GM19372 (cell line): ENCODE data around the gene SLC44A3.

Source experiments
- ATAC-seq: cut with Tn5 transposase; IDR thresholded peaks from one replicate; pipeline ENCODE4 v1.9.1; 2021; ENCODE audit warnings: mild to moderate bottlenecking, low read depth, moderate library complexity; ENCODE audit not compliant: unreplicated experiment

Gene SLC44A3

DNA sequence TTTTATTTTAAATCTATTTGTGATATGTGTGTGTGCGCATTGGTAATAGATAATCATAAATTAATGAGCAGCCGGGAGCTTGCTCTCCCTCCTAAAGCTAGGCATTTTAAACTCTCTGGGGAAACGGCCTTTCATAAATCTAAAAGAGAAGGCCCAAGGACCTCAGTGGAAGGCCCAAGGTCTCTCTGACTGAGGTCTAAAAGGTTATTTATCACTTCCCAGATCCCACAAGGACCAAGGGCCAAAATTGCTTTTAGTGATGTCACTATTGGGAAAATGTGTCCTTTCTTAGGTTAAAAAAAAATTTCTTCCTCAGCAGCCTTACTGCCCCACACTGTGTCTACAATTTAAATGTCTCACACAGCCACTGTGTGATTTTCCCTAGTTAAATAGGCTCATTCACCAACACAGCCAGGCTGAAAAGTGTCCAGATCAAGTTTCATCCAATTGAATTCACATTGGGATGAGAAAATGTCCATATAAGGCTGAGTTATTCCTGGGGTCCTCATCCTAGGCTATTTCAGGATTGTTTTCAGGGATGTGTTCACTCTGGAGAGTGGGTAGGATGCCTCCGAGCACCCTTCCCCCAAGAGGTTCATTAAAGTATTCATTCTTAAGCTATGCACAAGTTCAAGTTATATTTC, 46.1 kb downstream of the SLC44A3 start:
- no peak for ATAC-seq

DNA sequence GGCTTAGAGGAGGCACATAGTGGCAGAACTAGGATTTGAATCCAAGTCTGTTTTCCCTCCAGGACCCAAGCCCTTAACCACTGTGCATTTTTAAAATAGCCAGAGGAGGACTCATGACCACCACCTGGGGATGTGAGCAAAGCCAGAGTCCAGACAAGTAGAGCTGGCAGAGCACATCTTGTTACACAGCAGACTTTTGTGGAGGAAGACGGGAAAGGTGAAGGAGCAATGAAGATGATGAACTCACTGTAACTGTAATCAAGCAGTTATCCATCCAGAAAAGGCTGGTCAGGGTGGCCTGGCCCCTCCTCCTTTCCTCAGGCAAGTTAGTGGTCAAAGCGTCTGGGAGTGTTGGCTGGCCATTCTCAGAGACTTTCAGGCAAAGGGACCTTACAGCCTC, 50.9 kb downstream of the SLC44A3 start:
- no peak for ATAC-seq

DNA sequence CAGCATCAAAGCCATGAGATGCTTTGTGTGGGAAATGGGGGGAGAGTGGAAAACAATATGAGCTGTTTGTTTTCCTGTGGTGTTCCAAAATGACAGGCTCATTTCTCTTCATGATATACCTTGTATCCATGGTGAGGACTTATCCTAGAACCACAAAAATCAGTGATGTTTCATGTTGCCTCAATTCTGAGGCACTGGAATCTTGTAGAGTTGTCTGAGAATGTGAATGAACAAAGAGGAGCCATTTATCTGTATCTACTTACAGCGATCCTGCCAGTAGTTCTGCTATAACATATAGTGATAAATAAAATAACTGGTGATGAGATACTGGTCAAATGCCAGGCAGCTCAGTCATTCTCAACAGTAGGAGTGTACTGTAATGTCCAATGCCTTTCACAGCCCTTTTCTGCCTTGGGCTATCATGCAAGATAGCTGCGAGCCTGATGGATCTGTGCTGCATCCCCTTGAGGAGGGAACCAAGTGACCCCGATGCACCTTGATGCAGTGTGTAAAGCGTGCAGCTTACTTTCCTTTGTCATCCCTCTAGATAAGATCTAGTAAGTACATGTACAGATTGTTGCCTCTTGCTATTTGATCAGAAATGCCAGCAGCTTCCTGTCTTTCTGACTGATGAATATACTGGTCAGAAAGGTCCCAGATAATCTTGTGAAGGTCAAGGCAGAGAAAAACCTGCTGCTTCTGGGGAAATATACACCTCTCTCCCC, 52.8 kb downstream of the SLC44A3 start:
- no peak for ATAC-seq

GRCh38 chr1:94873520-94874351, 53.6 kb downstream of the SLC44A3 start:
- peak; percentile 62 for ATAC-seq

DNA sequence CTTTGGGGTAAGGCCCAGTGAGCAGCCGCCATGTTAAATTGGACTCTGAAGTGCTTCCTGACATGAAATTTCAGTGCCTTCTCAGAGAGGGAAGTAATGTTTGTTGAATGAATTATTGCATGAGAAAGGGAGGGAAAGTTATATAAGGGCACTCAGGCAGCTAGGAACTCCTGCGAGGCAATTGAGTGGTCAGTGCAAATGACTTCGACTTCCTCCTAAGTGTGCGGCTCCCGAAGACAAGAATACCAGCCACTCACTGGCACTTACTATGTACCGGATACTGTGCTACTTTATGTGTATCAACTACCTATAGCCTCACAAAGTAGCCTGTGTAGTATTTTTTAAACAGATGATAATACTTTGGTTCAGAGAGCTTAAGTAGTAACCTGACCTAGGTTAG, 54.3 kb downstream of the SLC44A3 start:
- no peak for ATAC-seq

DNA sequence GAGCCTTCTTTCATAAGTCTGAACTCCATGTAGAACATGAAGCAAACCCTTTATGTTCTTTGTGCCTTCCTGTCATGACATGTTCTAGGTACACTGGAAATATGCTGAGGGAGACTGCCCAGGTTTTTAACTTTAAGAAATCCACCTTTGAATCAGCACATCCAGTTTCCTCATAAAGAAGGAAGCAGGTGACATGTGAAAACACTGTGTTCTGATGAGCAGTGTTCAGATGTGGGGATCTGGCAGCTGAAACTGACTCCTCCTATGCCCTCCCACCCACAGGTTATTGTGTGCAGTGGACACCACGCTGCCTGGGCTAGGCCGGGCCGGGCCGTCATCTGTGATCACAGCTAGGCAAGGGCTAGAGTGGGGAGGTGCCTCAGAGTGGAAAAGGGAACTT, 55.6 kb downstream of the SLC44A3 start:
- no peak for ATAC-seq

DNA sequence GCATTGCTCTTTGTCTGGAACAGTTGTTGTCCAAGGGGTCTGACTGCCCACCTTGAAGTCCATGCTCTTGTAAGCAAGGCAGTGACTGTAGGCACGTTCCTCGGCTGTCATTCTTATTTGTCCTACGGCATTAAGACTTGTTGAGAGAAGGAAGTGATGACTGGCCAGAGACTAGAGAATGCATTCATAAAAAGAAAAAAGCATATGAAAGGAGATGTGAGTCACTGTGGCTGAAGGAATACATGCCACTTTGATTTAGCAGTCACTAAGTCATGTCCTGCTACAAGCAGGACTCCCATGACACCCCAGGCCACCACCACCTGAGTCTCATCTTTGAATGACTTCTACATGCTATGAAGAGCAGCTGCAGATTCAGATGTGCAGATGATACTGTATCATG, 56.2 kb downstream of the SLC44A3 start:
- no peak for ATAC-seq

DNA sequence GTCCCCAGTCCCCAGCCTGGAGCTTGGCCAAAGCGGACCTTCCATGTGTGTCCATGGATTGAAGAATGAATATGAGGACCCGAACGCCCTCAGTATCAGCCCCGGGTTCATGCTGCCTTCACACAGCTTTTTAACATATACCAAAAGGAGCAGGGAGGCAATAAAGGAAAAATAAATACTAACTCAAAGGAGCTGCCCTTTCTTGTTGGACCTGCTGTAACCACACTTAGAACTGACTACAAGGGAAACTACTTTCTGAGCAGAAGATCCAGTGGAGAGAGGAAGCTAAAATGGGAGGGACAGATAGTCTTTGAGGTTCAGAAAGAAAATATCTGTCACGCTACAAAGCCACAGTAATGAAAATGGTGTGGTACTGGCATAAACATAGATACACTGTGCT, 58.2 kb downstream of the SLC44A3 start:
- ATAC-seq: no peak

- ATAC-seq: no peak
Measured at GRCh38 chr1:94883691-94884090, 63.5 kb downstream of the SLC44A3 start.

- no peak for ATAC-seq
Measured at GRCh38 chr1:94884106-94884505, 63.9 kb downstream of the SLC44A3 start.

GRCh38 chr1:94884507-94884906, 64.3 kb downstream of the SLC44A3 start:
- no peak for ATAC-seq

GRCh38 chr1:94886361-94886760, 66.2 kb downstream of the SLC44A3 start:
- ATAC-seq: no peak

DNA sequence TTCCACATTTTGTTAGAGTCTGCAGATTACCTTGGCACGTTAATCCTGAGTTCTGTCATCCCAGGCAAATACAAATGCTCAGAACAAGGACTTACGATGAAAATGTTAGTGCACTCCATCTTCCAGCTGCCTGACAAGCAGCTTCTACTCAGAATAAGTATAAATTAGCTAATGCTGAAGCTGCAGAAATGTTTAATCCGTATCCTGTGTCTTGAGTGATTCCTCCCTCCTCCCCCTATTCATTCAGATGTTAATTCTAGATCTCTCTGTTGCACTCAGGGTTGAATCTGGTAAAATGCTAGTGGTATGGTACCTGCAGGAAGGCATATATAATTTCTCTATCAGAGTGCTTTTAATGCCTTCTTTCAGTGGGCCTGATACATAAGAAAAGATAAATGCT, 66.9 kb downstream of the SLC44A3 start:
- ATAC-seq: no peak

DNA sequence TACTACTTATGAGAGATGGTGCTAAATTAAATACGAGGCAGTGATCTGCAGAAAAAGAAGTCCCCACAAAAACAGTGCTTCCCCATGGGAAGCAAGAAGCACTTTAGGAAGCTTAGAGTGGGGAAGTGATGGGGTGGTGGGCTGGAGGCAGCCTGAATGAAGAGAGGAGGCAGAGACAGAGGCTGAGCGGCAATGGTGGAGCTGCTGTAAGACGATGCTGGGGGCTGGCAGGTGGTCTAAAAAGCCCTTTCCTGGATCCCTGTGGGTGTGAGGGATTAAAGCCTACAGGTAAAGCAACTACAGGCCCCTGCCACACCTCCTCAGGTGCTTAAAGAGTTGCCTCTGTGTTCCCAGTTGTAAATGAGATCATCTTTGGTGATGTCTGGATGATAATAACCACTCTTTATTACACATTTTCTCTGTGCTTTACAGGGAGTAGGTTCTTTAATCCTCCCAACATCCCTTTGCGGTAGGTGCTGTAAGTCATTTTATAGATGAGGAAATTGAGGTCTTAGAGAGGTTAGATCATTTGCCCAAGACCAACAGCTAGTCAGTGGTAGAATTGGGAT, 67.5 kb downstream of the SLC44A3 start:
- no peak for ATAC-seq

GRCh38 chr1:94888201-94888600, 68.0 kb downstream of the SLC44A3 start:
- no peak for ATAC-seq

GRCh38 chr1:94892604-94893254, 72.6 kb downstream of the SLC44A3 start:
- no peak for ATAC-seq

- no peak for ATAC-seq
Measured at GRCh38 chr1:94894630-94895029, 74.5 kb downstream of the SLC44A3 start.

- ATAC-seq: no peak
Measured at GRCh38 chr1:94895518-94895917, 75.4 kb downstream of the SLC44A3 start.

GRCh38 chr1:94898491-94899385, 78.6 kb downstream of the SLC44A3 start:
- no peak for ATAC-seq

DNA sequence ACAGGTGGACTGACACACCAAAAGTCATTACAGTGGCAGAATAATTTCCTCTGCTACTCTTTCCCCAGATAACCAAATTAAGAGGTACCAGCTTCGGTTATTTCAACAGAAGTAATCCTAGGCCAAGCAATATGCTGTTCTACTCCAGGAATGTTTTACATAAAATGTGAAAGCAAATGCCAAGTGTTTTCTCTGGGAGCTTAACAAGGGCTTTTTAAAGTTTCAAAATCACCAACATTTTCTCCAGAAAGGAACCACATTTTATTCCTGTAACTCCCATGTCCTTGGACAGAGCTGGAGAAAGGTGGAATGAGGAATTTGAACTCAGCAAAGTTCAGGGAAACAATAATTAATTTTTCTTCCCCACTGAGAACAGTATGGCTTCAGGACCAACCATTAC, 79.6 kb downstream of the SLC44A3 start:
- ATAC-seq: no peak
